GM18499 (cell line): ENCODE data around the gene GLA.

Source experiments
- ATAC-seq: cut with Tn5 transposase; IDR thresholded peaks from one replicate; pipeline ENCODE4 v1.9.1; 2021; ENCODE audit warnings: moderate number of reproducible peaks; ENCODE audit not compliant: insufficient read depth, unreplicated experiment

The GLA gene

DNA sequence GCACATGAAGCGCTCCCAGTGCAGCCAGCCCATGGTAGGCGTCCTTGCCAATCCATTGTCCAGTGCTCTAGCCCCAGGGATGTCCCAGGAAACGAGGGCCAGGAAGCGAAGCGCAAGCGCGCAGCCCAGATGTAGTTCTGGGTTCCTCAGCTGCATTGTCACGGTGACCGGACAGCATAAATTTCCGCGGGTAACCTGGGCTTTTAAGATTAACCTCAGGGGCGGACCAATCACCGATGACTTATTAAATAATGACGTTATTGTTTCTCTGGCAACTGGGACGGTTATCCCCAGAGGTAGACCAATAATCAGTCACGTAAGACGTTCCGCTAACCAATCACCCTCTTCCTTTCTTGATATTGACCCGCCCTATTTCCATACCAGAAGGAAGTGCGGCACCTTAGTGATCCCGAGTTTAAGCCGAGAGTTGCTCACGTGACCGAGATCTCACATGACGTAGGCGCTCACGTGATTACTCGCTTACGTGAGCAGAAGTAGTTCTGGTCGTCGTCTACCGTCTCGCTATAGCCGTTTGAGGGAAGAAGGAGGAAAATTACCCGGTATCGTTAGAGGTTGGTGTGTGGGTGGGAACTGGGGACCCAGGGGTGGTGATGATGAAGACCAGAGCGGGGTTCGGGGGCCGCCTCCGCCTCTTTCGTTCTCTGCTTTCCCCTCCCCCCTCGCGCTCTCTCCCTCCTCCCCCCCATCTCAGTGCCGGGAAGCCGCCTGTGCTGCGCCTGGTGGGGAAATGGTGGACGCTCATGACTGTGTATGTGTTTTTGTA, at the start of gene GLA, which contains the start of gene HNRNPH2:
Gene GLA, minus strand, starts transcription at position 178 of the 784 bp plus-strand sequence. Its CDS starts 22 bp downstream, at position 156.
Gene HNRNPH2, plus strand, starts transcription at position 475 of the 784 bp plus-strand sequence. CDS start 3,767 bp downstream, outside the sequence.
- ATAC-seq, result peak; percentile 74

DNA sequence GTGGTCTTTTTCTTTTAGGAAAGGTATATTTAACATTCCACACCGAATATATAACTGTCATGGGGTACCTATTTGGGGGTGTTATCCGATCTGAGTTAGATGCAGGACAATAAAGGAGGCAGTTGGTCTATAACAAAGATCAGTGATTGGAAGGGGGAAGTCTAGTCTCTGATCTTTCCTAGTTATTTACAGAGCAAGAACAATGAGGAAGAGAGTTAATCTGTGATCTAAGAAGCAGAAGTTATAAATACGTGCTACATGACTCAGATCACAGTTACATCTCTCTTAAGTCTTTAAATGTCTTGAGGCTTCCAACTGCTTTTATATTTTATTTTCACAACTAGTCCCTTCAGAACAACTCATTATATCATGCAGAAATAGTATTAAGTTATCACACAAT, 44.3 kb upstream of the GLA start:
- ATAC-seq, result no peak

- no peak for ATAC-seq
Measured at GRCh38 chrX:101450961-101451360, 43.2 kb upstream of the GLA start.

GRCh38 chrX:101450085-101450484, 42.4 kb upstream of the GLA start:
- no peak for ATAC-seq

GRCh38 chrX:101449279-101449678, 41.6 kb upstream of the GLA start:
- no peak for ATAC-seq

DNA sequence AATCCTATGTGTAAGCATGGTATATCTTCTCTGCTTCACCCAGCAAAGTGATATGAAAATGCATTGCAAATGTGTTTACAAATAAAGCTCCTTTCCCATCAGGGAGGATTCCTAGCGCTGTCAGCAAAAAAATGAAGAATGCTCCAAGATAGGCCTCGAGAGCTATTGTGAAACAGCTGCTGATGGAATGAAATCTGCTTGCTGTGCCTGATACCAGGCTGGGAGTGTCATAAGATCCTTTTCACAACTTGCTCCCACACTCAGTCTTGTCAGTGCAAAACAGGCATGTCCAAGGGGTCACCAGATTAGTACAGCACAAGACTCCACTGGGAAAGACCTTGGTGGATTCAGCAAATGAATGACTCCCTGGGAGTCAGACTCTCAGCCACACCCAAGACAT, 34.4 kb upstream of the GLA start:
- ATAC-seq, result no peak

DNA sequence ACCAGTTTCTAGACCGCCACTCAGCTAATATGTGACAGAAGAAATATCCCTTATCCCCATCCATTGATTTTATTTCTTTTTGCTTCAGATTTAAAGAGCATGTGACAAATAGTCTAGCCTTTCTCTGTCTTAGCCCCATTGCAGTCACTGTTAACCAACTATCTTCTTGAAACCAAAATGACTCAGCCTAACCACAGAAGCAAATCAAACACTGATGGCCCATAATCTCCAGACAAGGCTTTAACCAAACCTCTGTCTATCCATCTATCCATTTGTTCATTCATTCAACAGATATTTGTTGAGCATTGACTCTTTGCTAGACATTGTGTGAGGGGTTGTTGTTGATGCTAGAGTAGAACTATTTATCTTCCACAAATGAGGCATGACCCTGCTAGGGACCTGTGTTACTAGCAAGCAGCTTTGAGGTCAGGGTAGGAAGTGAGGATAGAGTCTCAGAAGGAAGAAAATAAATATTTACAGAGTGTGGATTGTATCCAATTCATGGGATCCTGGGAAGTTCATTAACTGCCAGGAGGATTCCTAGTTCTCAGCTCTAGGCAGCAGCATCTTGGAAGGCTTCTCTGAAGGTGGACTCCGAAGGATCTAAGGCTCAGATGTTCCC, 22.8 kb upstream of the GLA start:
- ATAC-seq, result peak; percentile 92

DNA sequence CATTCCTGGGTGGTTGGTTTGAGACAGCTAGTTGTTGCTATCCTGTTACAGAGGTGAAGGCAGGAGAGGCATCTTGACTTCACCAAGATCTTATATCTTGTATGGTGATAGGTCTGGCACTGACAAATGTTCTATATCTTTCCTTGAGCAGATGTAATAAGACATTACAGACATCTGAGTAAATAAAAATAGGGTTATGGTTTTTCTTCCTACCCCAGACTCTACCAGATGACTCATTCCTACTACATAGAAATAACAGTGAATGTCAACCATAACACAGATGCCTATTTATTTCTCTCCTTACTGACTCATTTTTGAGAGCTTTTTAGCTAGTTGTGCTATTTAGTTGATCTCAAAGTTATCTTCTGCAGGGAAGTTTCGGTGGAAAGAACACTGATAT, 22.2 kb upstream of the GLA start:
- peak; percentile 49 for ATAC-seq

DNA sequence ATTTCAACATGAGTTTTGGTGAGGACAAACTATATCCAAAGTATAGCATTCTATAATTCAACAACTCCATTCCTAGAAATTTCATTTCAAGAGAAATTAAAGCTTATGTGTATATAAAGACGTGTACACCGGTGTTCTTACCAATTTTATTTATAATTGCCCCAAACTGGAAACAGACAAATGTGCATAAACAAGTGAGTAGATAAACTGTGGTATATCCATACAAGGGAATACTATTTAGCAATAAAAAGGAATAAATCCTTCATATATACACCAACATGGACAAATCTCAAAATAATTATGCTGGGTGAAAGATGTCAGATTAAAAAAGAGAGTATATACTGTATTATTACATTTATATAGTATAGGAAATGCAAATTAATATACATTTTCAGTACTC, 20.2 kb upstream of the GLA start:
- ATAC-seq, result no peak

DNA sequence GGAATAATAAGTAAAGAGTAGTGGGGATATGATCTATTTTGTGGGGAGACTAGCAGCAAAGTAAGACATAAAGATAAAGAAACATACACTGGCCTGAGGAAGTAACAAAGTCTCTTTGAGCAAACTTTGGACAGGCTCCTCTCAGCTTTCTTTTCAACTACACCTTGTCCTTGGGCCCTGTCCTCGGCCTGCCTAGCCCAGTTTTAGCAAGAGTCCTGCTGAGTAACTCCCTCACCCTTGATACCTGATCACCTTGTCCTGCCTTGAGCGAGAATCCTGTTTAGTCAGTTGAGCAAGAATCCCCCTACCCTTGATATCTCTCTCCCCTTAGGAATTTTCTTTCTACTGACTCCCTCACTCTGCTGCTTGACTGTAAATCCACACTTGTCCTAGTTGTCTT, 11.8 kb upstream of the GLA start:
- ATAC-seq, result no peak

- no peak for ATAC-seq
Measured at GRCh38 chrX:101417981-101418841, 10.5 kb upstream of the GLA start.

DNA sequence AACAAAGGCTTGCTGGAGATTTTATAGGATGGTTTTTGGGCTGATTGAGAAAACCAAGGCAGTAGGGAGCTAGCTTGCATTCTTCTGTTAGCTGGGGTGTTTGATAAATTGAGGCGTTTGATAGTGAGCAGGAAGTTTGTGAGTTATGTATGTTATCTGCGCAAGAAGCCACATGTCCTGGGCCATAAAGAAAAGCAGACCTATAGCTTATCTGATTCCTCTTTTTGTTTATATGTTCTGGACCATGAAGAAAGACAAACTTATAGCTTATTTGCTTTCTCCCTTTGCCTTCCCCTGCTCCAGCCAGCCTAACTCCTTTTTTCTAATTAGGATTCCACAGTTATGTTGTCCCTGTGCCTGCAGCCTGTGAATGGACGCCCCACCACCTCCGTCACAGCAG, 9.5 kb upstream of the GLA start:
- ATAC-seq, result no peak

GRCh38 chrX:101416691-101417090, 9.0 kb upstream of the GLA start:
- no peak for ATAC-seq

DNA sequence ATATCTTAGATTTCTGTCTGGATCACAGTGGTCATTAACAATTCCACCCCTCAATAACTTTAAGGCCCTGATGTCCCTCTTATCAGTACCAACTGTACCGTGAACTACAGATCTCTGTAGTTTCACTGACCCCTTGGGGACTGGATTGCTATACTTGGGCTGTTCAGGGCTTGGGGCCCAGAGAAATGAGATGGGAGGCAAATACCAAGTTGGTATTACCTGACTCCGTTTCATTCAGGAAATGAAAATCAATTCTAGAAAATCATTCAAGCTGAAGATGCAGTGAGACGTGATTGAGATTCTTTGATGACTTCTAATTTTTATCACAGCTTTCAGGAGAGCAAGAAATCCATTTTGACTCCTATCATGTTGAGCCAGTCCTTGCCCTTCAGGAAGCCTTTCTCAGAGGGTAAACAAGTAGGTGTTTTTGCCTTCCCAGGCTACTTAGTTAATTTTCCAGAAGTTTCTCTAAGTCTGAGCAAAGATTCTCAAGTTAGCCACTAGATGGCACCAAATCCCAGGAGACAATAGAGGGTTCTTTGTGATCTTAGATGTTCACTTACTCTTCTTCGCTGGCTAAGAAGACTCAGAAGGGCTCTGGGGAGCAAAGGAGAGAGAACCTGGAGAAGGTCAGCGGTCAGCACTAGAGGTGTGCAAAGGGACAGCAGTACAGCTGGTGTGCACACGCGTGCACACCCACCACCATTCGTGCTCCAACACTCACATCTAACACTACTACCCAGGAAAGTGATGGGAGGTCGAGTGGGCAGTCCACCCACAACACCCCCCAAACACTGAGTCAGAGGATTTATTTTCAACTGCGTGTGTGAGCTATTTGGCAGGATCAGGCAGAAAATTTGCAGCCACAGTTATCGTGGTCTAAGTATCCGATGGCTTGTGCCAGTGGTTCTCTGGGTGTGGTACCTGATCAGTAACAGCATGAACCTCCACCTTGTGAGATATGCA, 7.7 kb upstream of the GLA start:
- no peak for ATAC-seq

GRCh38 chrX:101411984-101412383, 4.3 kb upstream of the GLA start:
- ATAC-seq, result no peak

DNA sequence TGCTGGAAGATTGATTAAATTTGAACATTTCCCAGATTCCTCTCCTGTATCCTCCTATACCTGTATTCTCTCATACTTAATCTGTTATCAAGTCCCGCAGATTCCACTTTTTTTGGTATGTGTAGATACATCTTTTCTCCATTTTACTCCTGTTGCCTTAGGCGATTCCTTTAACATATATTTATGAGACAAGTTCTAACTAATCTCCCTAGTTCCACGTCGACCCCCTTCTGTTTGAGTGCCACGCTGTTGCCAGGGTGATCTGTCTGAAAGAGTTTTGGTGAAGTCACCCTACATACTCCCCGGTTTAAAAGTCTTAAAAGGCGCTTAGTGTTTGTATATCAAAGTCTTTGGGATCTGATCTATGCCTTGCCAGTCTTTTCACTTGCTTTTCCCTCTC, 2.7 kb upstream of the GLA start:
- no peak for ATAC-seq

- no peak for ATAC-seq
Measured at GRCh38 chrX:101409043-101409442, 1.3 kb upstream of the GLA start.

DNA sequence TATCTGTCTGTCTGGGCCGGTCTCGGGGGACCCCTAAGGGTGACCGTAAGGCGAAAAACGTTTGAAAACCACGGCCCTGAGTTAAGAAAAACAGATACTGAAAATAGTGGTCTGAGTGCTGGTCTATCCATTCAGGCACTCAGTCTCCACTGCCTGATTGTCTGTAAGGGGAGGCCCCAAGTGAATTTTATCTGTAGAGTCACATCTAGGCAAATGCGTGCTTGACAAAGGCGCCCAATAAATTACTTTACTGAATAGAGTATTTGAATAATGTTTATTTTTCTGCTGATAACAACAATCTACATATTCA, 762 bp upstream of the GLA start:
- ATAC-seq, result no peak

- no peak for ATAC-seq
Measured at GRCh38 chrX:101407167-101407747, 468 bp downstream of the GLA start.

- ATAC-seq, result no peak
Measured at GRCh38 chrX:101399825-101400224, 7.9 kb downstream of the GLA start.
